ENCODE measurements around the gene LPAR1.

- TF ChIP-seq, protein P1, sequence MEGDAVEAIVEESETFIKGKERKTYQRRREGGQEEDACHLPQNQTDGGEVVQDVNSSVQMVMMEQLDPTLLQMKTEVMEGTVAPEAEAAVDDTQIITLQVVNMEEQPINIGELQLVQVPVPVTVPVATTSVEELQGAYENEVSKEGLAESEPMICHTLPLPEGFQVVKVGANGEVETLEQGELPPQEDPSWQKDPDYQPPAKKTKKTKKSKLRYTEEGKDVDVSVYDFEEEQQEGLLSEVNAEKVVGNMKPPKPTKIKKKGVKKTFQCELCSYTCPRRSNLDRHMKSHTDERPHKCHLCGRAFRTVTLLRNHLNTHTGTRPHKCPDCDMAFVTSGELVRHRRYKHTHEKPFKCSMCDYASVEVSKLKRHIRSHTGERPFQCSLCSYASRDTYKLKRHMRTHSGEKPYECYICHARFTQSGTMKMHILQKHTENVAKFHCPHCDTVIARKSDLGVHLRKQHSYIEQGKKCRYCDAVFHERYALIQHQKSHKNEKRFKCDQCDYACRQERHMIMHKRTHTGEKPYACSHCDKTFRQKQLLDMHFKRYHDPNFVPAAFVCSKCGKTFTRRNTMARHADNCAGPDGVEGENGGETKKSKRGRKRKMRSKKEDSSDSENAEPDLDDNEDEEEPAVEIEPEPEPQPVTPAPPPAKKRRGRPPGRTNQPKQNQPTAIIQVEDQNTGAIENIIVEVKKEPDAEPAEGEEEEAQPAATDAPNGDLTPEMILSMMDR (IDR thresholded peaks at IDR 0.05): no peak
- no peak for TF ChIP-seq POLR2A (IDR thresholded peaks at IDR 0.05)
Measured at GRCh38 chr9:110947491-110948044, 90.7 kb downstream of the LPAR1 start.

Measured in lower leg skin (tissue), 3 donors.